Measurements from ENCODE around the gene CTBP2.
A peak's percentile ranks its signal among the peaks of the same experiment; 100 is the strongest.

Gene CTBP2

DNA sequence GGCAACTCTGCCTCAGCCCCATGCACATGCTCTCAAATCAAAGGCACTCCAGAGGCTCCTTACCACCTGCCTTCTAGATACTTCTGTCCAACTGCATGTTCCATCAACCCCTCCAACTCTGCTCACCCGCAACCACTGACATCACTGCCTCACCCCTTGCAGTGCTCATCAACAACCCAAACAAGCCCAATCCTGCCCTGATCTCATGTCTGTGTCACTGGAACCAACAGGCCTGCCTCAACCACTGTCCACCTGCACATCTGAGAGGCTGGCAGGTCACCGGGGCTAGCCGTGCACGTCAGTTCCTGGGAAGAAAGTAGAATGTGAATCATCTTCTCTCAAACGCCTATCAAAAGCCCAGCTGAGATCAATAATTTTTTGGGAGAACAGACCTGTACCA, 33.3 kb downstream of the CTBP2 start:
- H3K4me1 ChIP-seq (ENCODE audit: control insufficient read depth in 2 of 2, insufficient read depth in 1 of 2, low read depth in 1 of 2, low read length in 2 of 2): peaks cover 0 to 11% of the 10 kb centered on the region in 2 donors
- no peak overlapping the region for H3K4me3 ChIP-seq (ENCODE audit: low read length in 2 of 2)
- H4K91ac ChIP-seq (ENCODE audit: low read depth, low read length, poor library complexity): no peak overlapping the region
- no peak overlapping the region for H2BK15ac ChIP-seq (ENCODE audit: low read length)
- no peak overlapping the region for H3K4ac ChIP-seq (ENCODE audit: low read length)
- WGBS, 2 donors (ENCODE audit: extremely low coverage in 2 of 2, insufficient read length in 2 of 2, insufficient replicate concordance in 1 of 2): no CpG with 5 or more reads among the region's 5 CpGs
- no peak overlapping the region for H3K14ac ChIP-seq (ENCODE audit: low read length)
- no peak overlapping the region for H2BK5ac ChIP-seq (ENCODE audit: low read length)
- no peak for DNase-seq (ENCODE audit: low spot score)
- peaks cover 0 to 7% of the 10 kb centered on the region in 2 donors for H3K9me3 ChIP-seq (replicated peaks in 1 of 2; ENCODE audit: control insufficient read depth in 2 of 2, insufficient read depth in 1 of 2, low read depth in 1 of 2, low read length in 2 of 2)
- no peak overlapping the region for H2BK12ac ChIP-seq (ENCODE audit: low read length)
- no peak overlapping the region for H3K27ac ChIP-seq (replicated peaks; ENCODE audit: low read length)
- H3K79me1 ChIP-seq (ENCODE audit: low read depth, low read length): peaks cover 20% of the 10 kb centered on the region
- H2AK5ac ChIP-seq (ENCODE audit: low read depth, low read length): no peak overlapping the region
- no peak overlapping the region for H3K4me2 ChIP-seq (ENCODE audit: insufficient read depth, low read length, poor library complexity, severe bottlenecking)
- H3K23ac ChIP-seq (ENCODE audit: low read depth, low read length, poor library complexity): no peak overlapping the region
- H3K27me3 ChIP-seq (ENCODE audit: control insufficient read depth in 3 of 3, insufficient read depth in 3 of 3, low read depth in 1 of 3, low read length in 3 of 3): no peaks in the 10 kb centered on the region
- H4K8ac ChIP-seq (ENCODE audit: low read depth, low read length): no peak overlapping the region
- H3K9ac ChIP-seq (ENCODE audit: low read depth, low read length, poor library complexity): no peak overlapping the region
- no peak overlapping the region for H2BK120ac ChIP-seq (ENCODE audit: low read depth, low read length)
- no peak overlapping the region for H3K18ac ChIP-seq (ENCODE audit: low read length)
- H3K36me3 ChIP-seq (replicated peaks in 1 of 2; ENCODE audit: control insufficient read depth in 2 of 2, insufficient read depth in 2 of 2, low read length in 2 of 2): peaks cover 10 to 84% of the 10 kb centered on the region in 2 donors
- no peak overlapping the region for H2AFZ ChIP-seq (ENCODE audit: low read length)

DNA sequence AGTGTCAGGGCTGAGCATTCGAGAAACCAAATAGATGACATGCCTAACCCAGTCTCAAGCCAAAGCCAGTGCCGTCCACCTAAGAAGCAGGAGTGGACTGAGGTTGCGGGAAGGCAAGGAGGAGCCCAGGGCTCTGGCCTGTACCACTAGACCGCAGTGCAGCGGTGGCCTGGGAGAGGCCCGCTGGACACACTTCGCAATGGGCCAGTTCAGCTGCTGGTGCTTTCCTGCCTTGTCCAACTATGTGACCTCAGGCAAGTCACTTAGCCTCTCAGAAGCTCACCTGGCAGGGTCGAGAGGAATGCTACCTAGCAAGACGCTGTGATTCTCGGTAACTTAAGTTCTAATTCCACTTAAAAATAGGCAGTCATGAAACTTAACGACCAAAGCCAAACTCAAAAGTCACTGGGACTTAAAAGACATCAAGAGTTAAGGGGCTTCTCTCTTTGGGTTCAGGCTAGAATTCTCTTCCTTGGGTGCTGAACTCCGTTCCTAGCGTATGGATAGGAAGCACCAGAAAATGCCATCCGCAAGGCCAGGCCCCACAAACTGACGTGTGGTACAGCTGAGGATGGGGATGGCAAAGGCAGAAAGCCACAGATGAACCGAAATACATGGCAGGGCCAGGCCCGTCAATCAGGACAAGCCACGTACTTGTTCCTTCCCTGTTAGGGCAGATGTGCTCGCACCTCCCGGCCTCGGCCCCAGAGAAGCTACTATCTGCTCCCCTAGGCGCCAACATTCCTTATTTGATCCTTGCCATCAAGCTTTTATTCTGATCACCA, 34.2 kb downstream of the CTBP2 start:
- Histone ChIP-seq H4K8ac (ENCODE audit: low read depth, low read length) (no peak overlapping the region), H2BK5ac (ENCODE audit: low read length) (no peak overlapping the region), H2AFZ (ENCODE audit: low read length) (no peak overlapping the region), H3K9ac (ENCODE audit: low read depth, low read length, poor library complexity) (peak overlapping the region; percentile 47), H3K4ac (ENCODE audit: low read length) (no peak overlapping the region), H3K18ac (ENCODE audit: low read length) (no peak overlapping the region), H4K91ac (ENCODE audit: low read depth, low read length, poor library complexity) (no peak overlapping the region), H3K4me1 (ENCODE audit: control insufficient read depth in 2 of 2, insufficient read depth in 1 of 2, low read depth in 1 of 2, low read length in 2 of 2) (peaks cover 0 to 11% of the 10 kb centered on the region in 2 donors), H3K9me3 (replicated peaks in 1 of 2; ENCODE audit: control insufficient read depth in 2 of 2, insufficient read depth in 1 of 2, low read depth in 1 of 2, low read length in 2 of 2) (no peaks in the 10 kb centered on the region), H3K36me3 (replicated peaks in 1 of 2; ENCODE audit: control insufficient read depth in 2 of 2, insufficient read depth in 2 of 2, low read length in 2 of 2) (peaks cover 10 to 84% of the 10 kb centered on the region in 2 donors), H3K23ac (ENCODE audit: low read depth, low read length, poor library complexity) (peak overlapping the region; percentile 70), H3K79me1 (ENCODE audit: low read depth, low read length) (peaks cover 20% of the 10 kb centered on the region), H2BK120ac (ENCODE audit: low read depth, low read length) (no peak overlapping the region), H3K14ac (ENCODE audit: low read length) (no peak overlapping the region), H3K4me3 (ENCODE audit: low read length in 2 of 2) (no peak overlapping the region), H2BK12ac (ENCODE audit: low read length) (no peak overlapping the region), H2AK5ac (ENCODE audit: low read depth, low read length) (no peak overlapping the region), H3K4me2 (ENCODE audit: insufficient read depth, low read length, poor library complexity, severe bottlenecking) (no peak overlapping the region), H3K27me3 (ENCODE audit: control insufficient read depth in 3 of 3, insufficient read depth in 3 of 3, low read depth in 1 of 3, low read length in 3 of 3) (no peaks in the 10 kb centered on the region), H3K27ac (replicated peaks; ENCODE audit: low read length) (no peak overlapping the region), H2BK15ac (ENCODE audit: low read length) (no peak overlapping the region)
- WGBS, 2 donors (ENCODE audit: extremely low coverage in 2 of 2, insufficient read length in 2 of 2, insufficient replicate concordance in 1 of 2): no CpG with 5 or more reads among the region's 22 CpGs
- no peak for DNase-seq (ENCODE audit: low spot score)

DNA sequence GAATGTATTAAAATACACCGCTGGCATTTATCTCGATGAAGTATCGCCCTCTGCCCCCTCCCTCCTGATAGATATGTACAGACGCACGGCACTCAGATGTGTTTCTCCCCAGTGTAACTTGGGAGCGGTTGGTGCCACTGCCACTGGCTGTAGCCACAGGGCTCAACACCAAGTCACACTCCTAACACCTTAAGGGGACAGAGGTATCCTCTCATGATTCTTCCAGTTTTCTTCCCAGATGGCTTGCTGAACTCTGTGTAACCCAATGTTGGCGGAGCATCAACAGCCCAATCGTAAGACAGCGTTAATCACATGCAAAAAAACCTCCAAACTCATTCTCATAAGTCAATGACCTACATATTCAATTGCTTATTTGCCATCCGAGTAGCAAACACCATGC, 35.5 kb downstream of the CTBP2 start:
- H3K27ac ChIP-seq (replicated peaks; ENCODE audit: low read length): no peak overlapping the region
- no peak overlapping the region for H2AK5ac ChIP-seq (ENCODE audit: low read depth, low read length)
- H3K27me3 ChIP-seq (ENCODE audit: control insufficient read depth in 3 of 3, insufficient read depth in 3 of 3, low read depth in 1 of 3, low read length in 3 of 3): no peaks in the 10 kb centered on the region
- peaks cover 19% of the 10 kb centered on the region for H3K79me1 ChIP-seq (ENCODE audit: low read depth, low read length)
- H3K14ac ChIP-seq (ENCODE audit: low read length): no peak overlapping the region
- no peak overlapping the region for H2BK12ac ChIP-seq (ENCODE audit: low read length)
- H2AFZ ChIP-seq (ENCODE audit: low read length): no peak overlapping the region
- H3K9ac ChIP-seq (ENCODE audit: low read depth, low read length, poor library complexity): no peak overlapping the region
- no peak overlapping the region for H3K4me3 ChIP-seq (ENCODE audit: low read length in 2 of 2)
- H2BK5ac ChIP-seq (ENCODE audit: low read length): no peak overlapping the region
- no peak overlapping the region for H2BK15ac ChIP-seq (ENCODE audit: low read length)
- H3K18ac ChIP-seq (ENCODE audit: low read length): no peak overlapping the region
- H4K8ac ChIP-seq (ENCODE audit: low read depth, low read length): no peak overlapping the region
- no peak for DNase-seq (ENCODE audit: low spot score)
- no peak overlapping the region for H4K91ac ChIP-seq (ENCODE audit: low read depth, low read length, poor library complexity)
- no peak overlapping the region for H3K4me2 ChIP-seq (ENCODE audit: insufficient read depth, low read length, poor library complexity, severe bottlenecking)
- no CpG with 5 or more reads among the region's 10 CpGs for WGBS, 2 donors (ENCODE audit: extremely low coverage in 2 of 2, insufficient read length in 2 of 2, insufficient replicate concordance in 1 of 2)
- H3K36me3 ChIP-seq (replicated peaks in 1 of 2; ENCODE audit: control insufficient read depth in 2 of 2, insufficient read depth in 2 of 2, low read length in 2 of 2): peaks cover 4 to 81% of the 10 kb centered on the region in 2 donors
- H3K4me1 ChIP-seq (ENCODE audit: control insufficient read depth in 2 of 2, insufficient read depth in 1 of 2, low read depth in 1 of 2, low read length in 2 of 2): peaks cover 0 to 12% of the 10 kb centered on the region in 2 donors
- H3K4ac ChIP-seq (ENCODE audit: low read length): no peak overlapping the region
- no peak overlapping the region for H3K23ac ChIP-seq (ENCODE audit: low read depth, low read length, poor library complexity)
- no peak overlapping the region for H2BK120ac ChIP-seq (ENCODE audit: low read depth, low read length)
- no peaks in the 10 kb centered on the region for H3K9me3 ChIP-seq (replicated peaks in 1 of 2; ENCODE audit: control insufficient read depth in 2 of 2, insufficient read depth in 1 of 2, low read depth in 1 of 2, low read length in 2 of 2)

DNA sequence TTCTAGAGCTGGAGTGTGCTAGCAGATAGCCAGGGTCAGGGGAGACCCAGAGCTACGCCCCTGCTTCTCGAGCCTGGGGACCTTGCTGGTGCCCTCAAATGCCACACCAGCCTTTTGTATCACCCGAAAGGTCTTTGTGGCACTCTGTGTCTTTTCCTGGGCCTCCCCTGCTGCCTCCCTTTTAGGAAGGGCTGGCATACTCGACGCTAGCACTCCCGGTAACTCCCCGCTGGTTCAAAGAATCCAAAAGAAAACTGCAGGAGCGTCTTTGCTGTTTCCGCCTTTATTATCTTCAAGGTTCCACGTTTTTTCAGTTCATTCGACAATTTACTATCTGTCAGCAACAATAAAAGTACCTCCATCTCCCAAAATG, 36.3 kb downstream of the CTBP2 start:
- H3K4me1 ChIP-seq (ENCODE audit: control insufficient read depth in 2 of 2, insufficient read depth in 1 of 2, low read depth in 1 of 2, low read length in 2 of 2): peaks cover 0 to 11% of the 10 kb centered on the region in 2 donors

More for the DNA sequence above, 36.3 kb downstream of the CTBP2 start:
- Histone ChIP-seq H3K18ac (ENCODE audit: low read length) (peak overlapping the region; percentile 37), H2BK5ac (ENCODE audit: low read length) (no peak overlapping the region), H3K9me3 (replicated peaks in 1 of 2; ENCODE audit: control insufficient read depth in 2 of 2, insufficient read depth in 1 of 2, low read depth in 1 of 2, low read length in 2 of 2) (no peaks in the 10 kb centered on the region), H2BK12ac (ENCODE audit: low read length) (no peak overlapping the region), H3K27ac (replicated peaks; ENCODE audit: low read length) (no peak overlapping the region), H4K8ac (ENCODE audit: low read depth, low read length) (no peak overlapping the region), H3K36me3 (replicated peaks in 1 of 2; ENCODE audit: control insufficient read depth in 2 of 2, insufficient read depth in 2 of 2, low read length in 2 of 2) (peaks cover 4 to 77% of the 10 kb centered on the region in 2 donors), H3K27me3 (ENCODE audit: control insufficient read depth in 3 of 3, insufficient read depth in 3 of 3, low read depth in 1 of 3, low read length in 3 of 3) (no peaks in the 10 kb centered on the region), H3K4me3 (ENCODE audit: low read length in 2 of 2) (no peak overlapping the region), H3K14ac (ENCODE audit: low read length) (no peak overlapping the region), H3K4ac (ENCODE audit: low read length) (no peak overlapping the region), H2AK5ac (ENCODE audit: low read depth, low read length) (no peak overlapping the region), H3K79me1 (ENCODE audit: low read depth, low read length) (peaks cover 17% of the 10 kb centered on the region), H2BK15ac (ENCODE audit: low read length) (no peak overlapping the region), H3K9ac (ENCODE audit: low read depth, low read length, poor library complexity) (no peak overlapping the region), H4K91ac (ENCODE audit: low read depth, low read length, poor library complexity) (no peak overlapping the region), H3K23ac (ENCODE audit: low read depth, low read length, poor library complexity) (no peak overlapping the region), H2AFZ (ENCODE audit: low read length) (no peak overlapping the region), H2BK120ac (ENCODE audit: low read depth, low read length) (no peak overlapping the region), H3K4me2 (ENCODE audit: insufficient read depth, low read length, poor library complexity, severe bottlenecking) (no peak overlapping the region)
- no CpG with 5 or more reads among the region's 11 CpGs for WGBS, 2 donors (ENCODE audit: extremely low coverage in 2 of 2, insufficient read length in 2 of 2, insufficient replicate concordance in 1 of 2)
- DNase-seq (ENCODE audit: low spot score): no peak
